GM23338 (cell line): ENCODE measurements around the gene TSHZ2. TPM values are rescaled to one million over a fixed set of nuclear protein-coding genes. Genes with fewer than 3 reads are reported as not detected.

Source experiments
- ATAC-seq: fragments of 200-7000 bp; cut with Tn5 transposase; 3 replicates; pipeline ENCODE4 v1.9.1; 2020
- DNase-seq: peaks from one replicate; pipeline ENCODE4 v3.0.0-alpha.2; 2015; ENCODE audit warnings: low spot score
- H2AFZ ChIP-seq: fragments of 200-600 bp; sonication (generic); 2 replicates; pipeline ENCODE4 v1.8.0; 2016; ENCODE audit warnings: antibody characterized with exemption, mild to moderate bottlenecking, moderate library complexity
- H3F3A ChIP-seq: fragments of 200-600 bp; sonication (generic); replicated peaks from 2 replicates; pipeline ENCODE4 v1.8.0; 2017; ENCODE audit warnings: antibody characterized with exemption, mixed run types, low read depth
- H3K27ac ChIP-seq: fragments of 200-600 bp; sonication (generic); 2 replicates; pipeline ENCODE4 v1.6.1; 2016; ENCODE audit warnings: low read depth
- H3K27me3 ChIP-seq: fragments of 200-600 bp; sonication (generic); 2 replicates; pipeline ENCODE4 v1.8.0; 2016; ENCODE audit warnings: mild to moderate bottlenecking, mixed run types, moderate library complexity; ENCODE audit not compliant: insufficient read depth
- H3K36me3 ChIP-seq: fragments of 200-600 bp; sonication (generic); 2 replicates; pipeline ENCODE4 v1.8.0; 2016; ENCODE audit warnings: mild to moderate bottlenecking; ENCODE audit not compliant: insufficient read depth
- H3K4me1 ChIP-seq: fragments of 200-600 bp; sonication (generic); 2 replicates; pipeline ENCODE4 v1.8.0; 2016; ENCODE audit warnings: mild to moderate bottlenecking, moderate library complexity; ENCODE audit not compliant: insufficient read depth
- H3K4me2 ChIP-seq: fragments of 200-600 bp; sonication (generic); 2 replicates; pipeline ENCODE4 v1.7.1; 2017; ENCODE audit warnings: mixed run types
- H3K4me3 ChIP-seq: fragments of 200-600 bp; sonication (generic); 2 replicates; pipeline ENCODE4 v1.6.1; 2016; ENCODE audit warnings: mixed run types
- H3K79me2 ChIP-seq: fragments of 200-600 bp; sonication (generic); replicated peaks from 2 replicates; pipeline ENCODE4 v1.8.0; 2017; ENCODE audit warnings: mild to moderate bottlenecking; ENCODE audit not compliant: insufficient read depth
- H3K9me2 ChIP-seq: fragments of 200-600 bp; sonication (generic); 2 replicates; pipeline ENCODE4 v1.8.0; 2017; ENCODE audit not compliant: insufficient read depth
- H4K20me1 ChIP-seq: fragments of 200-600 bp; sonication (generic); replicated peaks from 2 replicates; pipeline ENCODE4 v1.8.0; 2017; ENCODE audit warnings: mild to moderate bottlenecking; ENCODE audit not compliant: insufficient read depth
- H3K27ac Mint-ChIP-seq: 2 replicates; pipeline ENCODE4 v1.8.0; 2020; ENCODE audit warnings: inconsistent platforms, mild to moderate bottlenecking, moderate library complexity, mixed read lengths
- H3K27me3 Mint-ChIP-seq: 3 replicates; pipeline ENCODE4 v1.8.0; 2022; ENCODE audit warnings: low read depth, mild to moderate bottlenecking, moderate library complexity, mixed read lengths, inconsistent platforms; ENCODE audit not compliant: insufficient read depth, poor library complexity
- H3K36me3 Mint-ChIP-seq: 3 replicates; pipeline ENCODE4 v1.8.0; 2021; ENCODE audit warnings: low read depth, mild to moderate bottlenecking, inconsistent platforms, moderate library complexity, mixed read lengths
- H3K4me1 Mint-ChIP-seq: 3 replicates; pipeline ENCODE4 v1.8.0; 2020; ENCODE audit warnings: mild to moderate bottlenecking, inconsistent platforms, mixed read lengths
- H3K4me3 Mint-ChIP-seq: 3 replicates; pipeline ENCODE4 v1.8.0; 2021; ENCODE audit warnings: moderate library complexity, mild to moderate bottlenecking, inconsistent platforms, mixed read lengths
- H3K9me3 Mint-ChIP-seq: 3 replicates; pipeline ENCODE4 v1.8.0; 2020; ENCODE audit warnings: moderate library complexity, mild to moderate bottlenecking, inconsistent platforms, mixed read lengths
- EZH2 ChIP-seq: fragments of 200-600 bp; sonication (generic); IDR thresholded peaks from one replicate; pipeline ENCODE4 v1.8.0; 2017; ENCODE audit warnings: antibody characterized with exemption, mild to moderate bottlenecking, low read depth; ENCODE audit not compliant: unreplicated experiment
- EZH2phosphoT487 ChIP-seq: fragments of 200-600 bp; sonication (generic); IDR thresholded peaks from one replicate; pipeline ENCODE4 v1.8.1; 2018; ENCODE audit warnings: antibody characterized with exemption; ENCODE audit not compliant: unreplicated experiment
- polyA plus RNA-seq: library from polyadenylated mRNA; unstranded; fragments of >200 nt; fragmentation: Nextera tagmentation; extraction: Ambion mirVana; gene quantifications from 2 replicates; pipeline ENCODE4 v1.2.1, GENCODE V29; 2016
- total RNA-seq: library from RNA; depleted of rRNA; stranded (reverse); fragments of >200 nt; shearing (Covaris generic); gene quantifications from 2 replicates; pipeline ENCODE4 v1.2.3, GENCODE V29; 2014
- TF ChIP-seq, protein P1 (sequence below): fragments of 250-450 bp; sonication (Bioruptor Pico); IDR thresholded peaks from 2 replicates; pipeline ENCODE4 v1.5.0; 2020; ENCODE audit warnings: mild to moderate bottlenecking, moderate library complexity

TSHZ2 gene
- total and polyA plus RNA-seq, 2 experiments from 2014 or later = 0.49 to 1.3 TPM

DNA sequence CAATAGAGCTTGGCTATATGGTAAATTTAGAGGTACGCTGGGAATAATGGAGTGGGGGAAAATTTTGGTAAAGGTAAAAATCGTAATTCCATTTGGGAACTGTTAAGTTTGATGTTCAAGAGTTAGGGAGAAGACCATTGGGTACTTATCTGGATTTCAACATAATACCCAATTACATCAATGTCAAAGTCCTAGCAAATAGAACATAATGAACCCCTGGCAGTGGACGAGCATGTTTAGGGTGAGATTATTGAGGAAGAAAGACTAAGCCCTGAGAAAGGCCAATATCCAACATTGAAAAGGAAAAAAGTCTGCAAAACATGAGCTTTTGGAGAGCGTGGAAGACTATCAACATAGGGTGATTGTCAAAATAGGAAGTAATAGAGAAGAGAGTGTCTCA lies 106.6 kb downstream of the TSHZ2 start (continued):
- TF ChIP-seq, protein P1, sequence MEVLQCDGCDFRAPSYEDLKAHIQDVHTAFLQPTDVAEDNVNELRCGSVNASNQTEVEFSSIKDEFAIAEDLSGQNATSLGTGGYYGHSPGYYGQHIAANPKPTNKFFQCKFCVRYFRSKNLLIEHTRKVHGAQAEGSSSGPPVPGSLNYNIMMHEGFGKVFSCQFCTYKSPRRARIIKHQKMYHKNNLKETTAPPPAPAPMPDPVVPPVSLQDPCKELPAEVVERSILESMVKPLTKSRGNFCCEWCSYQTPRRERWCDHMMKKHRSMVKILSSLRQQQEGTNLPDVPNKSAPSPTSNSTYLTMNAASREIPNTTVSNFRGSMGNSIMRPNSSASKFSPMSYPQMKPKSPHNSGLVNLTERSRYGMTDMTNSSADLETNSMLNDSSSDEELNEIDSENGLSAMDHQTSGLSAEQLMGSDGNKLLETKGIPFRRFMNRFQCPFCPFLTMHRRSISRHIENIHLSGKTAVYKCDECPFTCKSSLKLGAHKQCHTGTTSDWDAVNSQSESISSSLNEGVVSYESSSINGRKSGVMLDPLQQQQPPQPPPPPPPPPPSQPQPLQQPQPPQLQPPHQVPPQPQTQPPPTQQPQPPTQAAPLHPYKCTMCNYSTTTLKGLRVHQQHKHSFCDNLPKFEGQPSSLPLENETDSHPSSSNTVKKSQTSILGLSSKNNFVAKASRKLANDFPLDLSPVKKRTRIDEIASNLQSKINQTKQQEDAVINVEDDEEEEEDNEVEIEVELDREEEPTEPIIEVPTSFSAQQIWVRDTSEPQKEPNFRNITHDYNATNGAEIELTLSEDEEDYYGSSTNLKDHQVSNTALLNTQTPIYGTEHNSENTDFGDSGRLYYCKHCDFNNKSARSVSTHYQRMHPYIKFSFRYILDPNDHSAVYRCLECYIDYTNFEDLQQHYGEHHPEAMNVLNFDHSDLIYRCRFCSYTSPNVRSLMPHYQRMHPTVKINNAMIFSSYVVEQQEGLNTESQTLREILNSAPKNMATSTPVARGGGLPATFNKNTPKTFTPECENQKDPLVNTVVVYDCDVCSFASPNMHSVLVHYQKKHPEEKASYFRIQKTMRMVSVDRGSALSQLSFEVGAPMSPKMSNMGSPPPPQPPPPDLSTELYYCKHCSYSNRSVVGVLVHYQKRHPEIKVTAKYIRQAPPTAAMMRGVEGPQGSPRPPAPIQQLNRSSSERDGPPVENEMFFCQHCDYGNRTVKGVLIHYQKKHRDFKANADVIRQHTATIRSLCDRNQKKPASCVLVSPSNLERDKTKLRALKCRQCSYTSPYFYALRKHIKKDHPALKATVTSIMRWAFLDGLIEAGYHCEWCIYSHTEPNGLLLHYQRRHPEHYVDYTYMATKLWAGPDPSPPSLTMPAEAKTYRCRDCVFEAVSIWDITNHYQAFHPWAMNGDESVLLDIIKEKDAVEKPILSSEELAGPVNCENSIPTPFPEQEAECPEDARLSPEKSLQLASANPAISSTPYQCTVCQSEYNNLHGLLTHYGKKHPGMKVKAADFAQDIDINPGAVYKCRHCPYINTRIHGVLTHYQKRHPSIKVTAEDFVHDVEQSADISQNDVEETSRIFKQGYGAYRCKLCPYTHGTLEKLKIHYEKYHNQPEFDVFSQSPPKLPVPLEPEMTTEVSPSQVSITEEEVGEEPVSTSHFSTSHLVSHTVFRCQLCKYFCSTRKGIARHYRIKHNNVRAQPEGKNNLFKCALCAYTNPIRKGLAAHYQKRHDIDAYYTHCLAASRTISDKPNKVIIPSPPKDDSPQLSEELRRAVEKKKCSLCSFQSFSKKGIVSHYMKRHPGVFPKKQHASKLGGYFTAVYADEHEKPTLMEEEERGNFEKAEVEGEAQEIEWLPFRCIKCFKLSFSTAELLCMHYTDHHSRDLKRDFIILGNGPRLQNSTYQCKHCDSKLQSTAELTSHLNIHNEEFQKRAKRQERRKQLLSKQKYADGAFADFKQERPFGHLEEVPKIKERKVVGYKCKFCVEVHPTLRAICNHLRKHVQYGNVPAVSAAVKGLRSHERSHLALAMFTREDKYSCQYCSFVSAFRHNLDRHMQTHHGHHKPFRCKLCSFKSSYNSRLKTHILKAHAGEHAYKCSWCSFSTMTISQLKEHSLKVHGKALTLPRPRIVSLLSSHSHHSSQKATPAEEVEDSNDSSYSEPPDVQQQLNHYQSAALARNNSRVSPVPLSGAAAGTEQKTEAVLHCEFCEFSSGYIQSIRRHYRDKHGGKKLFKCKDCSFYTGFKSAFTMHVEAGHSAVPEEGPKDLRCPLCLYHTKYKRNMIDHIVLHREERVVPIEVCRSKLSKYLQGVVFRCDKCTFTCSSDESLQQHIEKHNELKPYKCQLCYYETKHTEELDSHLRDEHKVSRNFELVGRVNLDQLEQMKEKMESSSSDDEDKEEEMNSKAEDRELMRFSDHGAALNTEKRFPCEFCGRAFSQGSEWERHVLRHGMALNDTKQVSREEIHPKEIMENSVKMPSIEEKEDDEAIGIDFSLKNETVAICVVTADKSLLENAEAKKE (CRISPR knock-in tag) = no peak
- no peak for TF ChIP-seq EZH2phosphoT487

DNA sequence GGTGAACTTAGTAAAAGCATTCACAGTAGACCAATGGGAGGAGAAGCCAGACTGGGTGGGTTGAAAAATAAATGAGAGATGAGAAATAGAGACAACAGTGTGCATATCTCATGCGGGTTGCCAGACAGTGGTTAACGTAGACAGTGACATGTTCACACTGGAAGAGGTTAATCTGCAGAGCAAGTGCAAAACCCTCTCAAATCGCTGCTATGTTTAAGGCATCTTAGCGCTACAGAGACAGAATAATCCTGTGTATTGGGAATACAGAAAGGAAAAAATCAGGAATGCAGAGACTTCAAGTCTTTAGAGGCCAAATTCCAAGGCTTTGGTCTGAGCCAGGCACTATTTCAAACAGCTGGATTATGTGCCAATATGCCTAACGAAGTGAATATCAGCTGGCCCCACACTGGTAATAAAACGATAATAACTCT lies 107.1 kb downstream of the TSHZ2 start:
- Histone ChIP-seq H3K9me2 (no peaks in the 10 kb centered on the region), H3K79me2 (no peaks in the 10 kb centered on the region), H3K4me2 (no peak overlapping the region), H4K20me1 (no peaks in the 10 kb centered on the region), H3K4me3 (no peak overlapping the region), H3K27me3 (no peaks in the 10 kb centered on the region), H3K36me3 (no peaks in the 10 kb centered on the region), H3F3A (no peaks in the 10 kb centered on the region), H3K27ac (no peak overlapping the region), H2AFZ (no peak overlapping the region), H3K4me1 (0 out of 2 replicates have a peak, but pooled peaks cover 5% of the 10 kb centered on the region)
- no peak overlapping the region for H3K27ac Mint-ChIP-seq
- H3K36me3 Mint-ChIP-seq = no peaks in the 10 kb centered on the region
- no peak for TF ChIP-seq EZH2
- H3K9me3 Mint-ChIP-seq = no peaks in the 10 kb centered on the region
- peaks cover 12% of the 10 kb centered on the region for H3K4me1 Mint-ChIP-seq
- no peak for ATAC-seq
- H3K27me3 Mint-ChIP-seq = no peaks in the 10 kb centered on the region
- DNase-seq = no peak
- H3K4me3 Mint-ChIP-seq = no peak overlapping the region
